GM12865 (cell line): Measurements from ENCODE around the gene KCNIP4.

Experiments
- DNase-seq: peaks from one replicate; pipeline ENCODE4 v3.0.0; 2010; ENCODE audit warnings: low read depth
- H3K4me3 ChIP-seq: 2 replicates; pipeline ENCODE4 v1.5.1; 2011; ENCODE audit warnings: mild to moderate bottlenecking, low read depth, low read length, control low read depth
- CTCF ChIP-seq: IDR thresholded peaks from 2 replicates; pipeline ENCODE4 v1.5.1; 2011; ENCODE audit warnings: low read length, control low read depth, low read depth, inconsistent platforms; ENCODE audit not compliant: insufficient read depth; ENCODE audit errors: missing control alignments

Gene KCNIP4

GRCh38 chr4:21979196-21979595 is 30.6 kb upstream of the KCNIP4 start:
- DNase-seq = no peak
- no peak overlapping the region for H3K4me3 ChIP-seq
- no peak for TF ChIP-seq CTCF

GRCh38 chr4:21976166-21976565 is 27.6 kb upstream of the KCNIP4 start:
- TF ChIP-seq CTCF = no peak
- no peak overlapping the region for H3K4me3 ChIP-seq
- DNase-seq = no peak

- TF ChIP-seq CTCF = no peak
- no peak for DNase-seq
Observed at GRCh38 chr4:21973850-21974249, 25.3 kb upstream of the KCNIP4 start.

GRCh38 chr4:21964762-21965319 is 16.3 kb upstream of the KCNIP4 start:
- no peak overlapping the region for H3K4me3 ChIP-seq
- TF ChIP-seq CTCF = no peak
- DNase-seq = no peak

More at GRCh38 chr4:21973850-21974249, 25.3 kb upstream of the KCNIP4 start:
- H3K4me3 ChIP-seq = no peak overlapping the region

- no peak for DNase-seq
- H3K4me3 ChIP-seq = no peak overlapping the region
- no peak for TF ChIP-seq CTCF
Observed at GRCh38 chr4:21962691-21963090, 14.1 kb upstream of the KCNIP4 start.

GRCh38 chr4:21960793-21961192 is 12.2 kb upstream of the KCNIP4 start:
- TF ChIP-seq CTCF = no peak
- no peak for DNase-seq
- no peak overlapping the region for H3K4me3 ChIP-seq

- TF ChIP-seq CTCF = no peak
- DNase-seq = no peak
- H3K4me3 ChIP-seq = no peak overlapping the region
Observed at GRCh38 chr4:21954916-21955315, 6.3 kb upstream of the KCNIP4 start.
